HG03354 (cell line): ENCODE data around the gene CYP21A2.

Experiments used
- ATAC-seq: cut with Tn5 transposase; IDR thresholded peaks from one replicate; pipeline ENCODE4 v1.9.1; 2021; ENCODE audit warnings: mild to moderate bottlenecking; ENCODE audit not compliant: unreplicated experiment, poor library complexity, severe bottlenecking

The CYP21A2 gene

GRCh38 chr6:32076321-32076809 lies 38.1 kb downstream of the CYP21A2 start:
- no peak for ATAC-seq

GRCh38 chr6:32079566-32080290 lies 41.5 kb downstream of the CYP21A2 start:
- no peak for ATAC-seq

GRCh38 chr6:32081168-32081990 lies 43.2 kb downstream of the CYP21A2 start:
- ATAC-seq: no peak

GRCh38 chr6:32082478-32082877 lies 44.3 kb downstream of the CYP21A2 start:
- ATAC-seq: no peak

- ATAC-seq: no peak
These were observed 44.7 kb downstream of the CYP21A2 start for GRCh38 chr6:32082935-32083334.

GRCh38 chr6:32083812-32084768 lies 45.9 kb downstream of the CYP21A2 start:
- ATAC-seq: no peak

GRCh38 chr6:32084780-32085179 lies 46.6 kb downstream of the CYP21A2 start:
- no peak for ATAC-seq

GRCh38 chr6:32085759-32086459 lies 47.7 kb downstream of the CYP21A2 start:
- no peak for ATAC-seq

- ATAC-seq: no peak
These were observed 48.7 kb downstream of the CYP21A2 start for GRCh38 chr6:32086661-32087573.

GRCh38 chr6:32087574-32088486 lies 49.6 kb downstream of the CYP21A2 start:
- ATAC-seq: no peak

GRCh38 chr6:32088487-32089049 lies 50.4 kb downstream of the CYP21A2 start:
- ATAC-seq: no peak

- ATAC-seq: no peak
These were observed 51.0 kb downstream of the CYP21A2 start for GRCh38 chr6:32089082-32089828.
